Panc1 (cell line): Measurements from ENCODE around the gene KANSL1L. TPM values are rescaled to one million over a fixed set of nuclear protein-coding genes. Genes with fewer than 3 reads are reported as not detected.

Experiments used
- ATAC-seq: fragments of 200-7000 bp; cut with Tn5 transposase; 2 replicates; pipeline ENCODE4 v1.9.1; 2020; ENCODE audit warnings: mild to moderate bottlenecking, moderate library complexity
- BruUV-seq: library from RNA; stranded (reverse); fragments of 400-500 nt; replicated peaks from 2 replicates; lab custom pipeline; 2021; lab: Mats Ljungman, UMichigan
- CTCF ChIA-PET: fragments of 300-600 bp; sonication (Branson Sonifier 250); formaldehyde crosslinking; loops from one replicate; lab custom pipeline; 2022; ENCODE audit warnings: antibody characterized with exemption; lab: Charles Lee
- POLR2A ChIA-PET: fragments of 300-600 bp; sonication (Branson Sonifier 250); formaldehyde crosslinking; loops from one replicate; lab custom pipeline; 2022; ENCODE audit warnings: antibody characterized with exemption; lab: Charles Lee
- DNase-seq: peaks from one replicate; pipeline ENCODE4 v3.0.0-alpha.2; 2010; ENCODE audit warnings: low read depth, low spot score
- H3K27ac ChIP-seq: 2 replicates; pipeline ENCODE4 v1.5.1; 2011; ENCODE audit warnings: mild to moderate bottlenecking, low read length, inconsistent platforms
- H3K27me3 ChIP-seq: fragments of 200-500 bp; sonication (Bioruptor generic); 2 replicates; pipeline ENCODE4 v1.6.0; 2014; ENCODE audit warnings: low read length, inconsistent platforms; ENCODE audit not compliant: control insufficient read depth, insufficient read depth
- H3K36me3 ChIP-seq: fragments of 200-500 bp; sonication (Bioruptor generic); 2 replicates; pipeline ENCODE4 v1.5.1; 2014; ENCODE audit warnings: inconsistent platforms, mild to moderate bottlenecking, low read length, moderate library complexity; ENCODE audit not compliant: control insufficient read depth, insufficient read depth
- H3K4me1 ChIP-seq: 2 replicates; pipeline ENCODE4 v1.5.1; 2011; ENCODE audit warnings: inconsistent platforms, mild to moderate bottlenecking, low read length, moderate library complexity; ENCODE audit not compliant: control insufficient read depth, insufficient read depth
- H3K4me3 ChIP-seq, 2 experiments: 2 replicates each; pipeline ENCODE4 v1.5.1; 2011 to 2012; ENCODE audit warnings: low read depth in 2 of 2, low read length in 2 of 2, mild to moderate bottlenecking in 2 of 2, inconsistent platforms in 1 of 2, moderate library complexity in 1 of 2
- H3K9me3 ChIP-seq: fragments of 200-500 bp; sonication (Bioruptor generic); 2 replicates; pipeline ENCODE4 v1.5.1; 2014; ENCODE audit warnings: low read depth, mild to moderate bottlenecking, inconsistent platforms, low read length, moderate library complexity; ENCODE audit not compliant: control insufficient read depth, insufficient read depth
- CTCF ChIP-seq: fragments of 450-650 bp; IDR thresholded peaks from 2 replicates; pipeline ENCODE4 v1.5.1; 2017; ENCODE audit warnings: mild to moderate bottlenecking
- POLR2AphosphoS5 ChIP-seq: IDR thresholded peaks from 2 replicates; pipeline ENCODE4 v1.6.1; 2012; ENCODE audit warnings: mild to moderate bottlenecking, low read depth, low read length, moderate library complexity
- REST ChIP-seq, 2 experiments: IDR thresholded peaks; 2 replicates each; pipeline ENCODE4 v1.6.1; 2011 to 2012; ENCODE audit warnings: low read depth in 2 of 2, control low read depth in 1 of 2, low read length in 1 of 2, mild to moderate bottlenecking in 1 of 2, moderate library complexity in 1 of 2; ENCODE audit not compliant: insufficient read depth in 1 of 2
- SIN3A ChIP-seq: IDR thresholded peaks from 2 replicates; pipeline ENCODE4 v1.6.1; 2012; ENCODE audit warnings: low read depth, mild to moderate bottlenecking, low read length, moderate library complexity, borderline replicate concordance; ENCODE audit not compliant: insufficient read depth
- TCF7L2 ChIP-seq: IDR thresholded peaks from 2 replicates; pipeline ENCODE4 v1.6.1; 2011; ENCODE audit warnings: mild to moderate bottlenecking, low read depth, low read length, inconsistent platforms
- in situ Hi-C: cut with HindIII; loops from 2 replicates; pipeline ENCODE4 v1.10.0; 2016; ENCODE audit warnings: low sequenced_read_pairs, low pct_unique_long_range_greater_than_20kb
- intact Hi-C: fragments of 100-400 bp; cut with micrococcal nuclease; formaldehyde crosslinking; loops from one replicate; pipeline ENCODE4 v1.10.0; 2022; ENCODE audit not compliant: unreplicated experiment
- total RNA-seq: library from RNA; stranded (reverse); gene quantifications from one replicate; pipeline ENCODE4 v1.2.1, GENCODE V29; 2021; ENCODE audit not compliant: unreplicated experiment

The KANSL1L gene
- total RNA-seq, 1 experiment from 2014 or later: 10.5 TPM

- ChIA-PET CTCF (no interaction called here), POLR2A (interaction anchor here (0.7 kb wide), 2 partner anchors 19 to 77 kb away, joined by 3 to 4 read pairs; no protein-coding TSS in a partner anchor)
- Histone ChIP-seq H3K36me3 (no peaks in the 10 kb centered on the region), H3K9me3 (no peaks in the 10 kb centered on the region), H3K27me3 (no peaks in the 10 kb centered on the region), H3K4me1 (no peaks in the 10 kb centered on the region), H3K27ac (no peak overlapping the region), H3K4me3 (no peak overlapping the region)
- intact Hi-C loops: no loop called here
- ATAC-seq: no peak
- TF ChIP-seq SIN3A (no peak), POLR2AphosphoS5 (no peak), REST (IDR thresholded peaks at IDR 0.05; ENCODE audit: insufficient read depth in 1 of 2, low read depth in 2 of 2, low read length in 1 of 2) (no peak), CTCF (no peak)
- in situ Hi-C loops: no loop called here
- DNase-seq: no peak
- BruUV-seq: no TSS peak
Measured at GRCh38 chr2:210128961-210129360, 42.2 kb downstream of the KANSL1L start.

- intact Hi-C loops (no loop called here), in situ Hi-C loops (no loop called here)
- no TSS peak for BruUV-seq
- H3K27me3 ChIP-seq: no peaks in the 10 kb centered on the region
- ATAC-seq: no peak
- no peak for TF ChIP-seq TCF7L2
- no peak overlapping the region for H3K4me3 ChIP-seq
- H3K36me3 ChIP-seq: no peaks in the 10 kb centered on the region
- ChIA-PET POLR2A (no interaction called here), CTCF (no interaction called here)
- H3K27ac ChIP-seq: no peak overlapping the region
- no peaks in the 10 kb centered on the region for H3K4me1 ChIP-seq
- H3K9me3 ChIP-seq: peaks cover 14% of the 10 kb centered on the region; the same call in 1 of the 2 replicates
- no peak for DNase-seq
Measured at GRCh38 chr2:210113614-210114235, 57.5 kb downstream of the KANSL1L start.

- BruUV-seq: no TSS peak
- ATAC-seq (no peak), DNase-seq (no peak)
- Histone ChIP-seq H3K27me3 (no peaks in the 10 kb centered on the region), H3K36me3 (no peaks in the 10 kb centered on the region), H3K4me1 (no peaks in the 10 kb centered on the region), H3K9me3 (peaks cover 14% of the 10 kb centered on the region; the same call in 1 of the 2 replicates), H3K4me3 (no peak overlapping the region), H3K27ac (no peak overlapping the region)
- ChIA-PET CTCF (no interaction called here), POLR2A (no interaction called here)
- in situ Hi-C loops: no loop called here
- intact Hi-C loops: no loop called here
- TF ChIP-seq CTCF (no peak), REST (IDR thresholded peaks at IDR 0.05; ENCODE audit: insufficient read depth in 1 of 2, low read depth in 2 of 2, low read length in 1 of 2) (no peak), TCF7L2 (no peak), SIN3A (no peak), POLR2AphosphoS5 (no peak)
Measured at GRCh38 chr2:210112871-210113270, 58.3 kb downstream of the KANSL1L start.
